HG03095 (cell line): ENCODE results near the gene RINL.

Experiments used
- ATAC-seq: cut with Tn5 transposase; IDR thresholded peaks from one replicate; pipeline ENCODE4 v1.9.1; 2021; ENCODE audit warnings: moderate library complexity; ENCODE audit not compliant: unreplicated experiment

The RINL gene

DNA sequence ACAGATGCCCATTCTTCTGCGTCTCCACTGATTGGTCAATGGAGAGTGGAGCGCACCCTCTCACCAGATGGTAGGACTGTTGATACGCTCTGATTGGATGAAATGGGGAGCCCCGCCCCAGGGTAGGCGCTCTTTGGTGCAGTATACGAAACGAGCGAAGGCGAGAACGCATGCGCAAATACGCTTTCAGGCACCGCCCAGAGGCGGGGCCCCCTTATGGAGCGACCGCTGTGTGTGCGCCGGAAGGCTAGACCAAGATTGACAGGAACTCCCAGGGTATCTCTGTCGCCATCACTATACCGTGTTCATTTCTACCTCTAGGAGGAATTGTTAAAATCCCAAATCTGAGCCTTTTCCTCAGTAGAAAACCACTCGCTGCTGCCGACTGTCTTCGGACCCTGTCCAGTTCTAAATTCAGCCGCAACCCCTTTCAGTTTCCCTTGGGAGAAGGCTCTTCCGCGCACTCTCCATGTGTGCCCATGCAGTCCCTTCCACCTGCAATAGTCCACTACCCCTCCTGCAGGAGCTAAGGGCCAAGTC is 27.6 kb downstream of the RINL start:
- peak; percentile 57 for ATAC-seq

GRCh38 chr19:38849860-38850435 is 28.1 kb downstream of the RINL start, which contains the start of gene HNRNPL:
Gene HNRNPL, minus strand, starts transcription at chr19:38849986. Its CDS starts 20 bp downstream, at chr19:38849966.
- ATAC-seq, result no peak

DNA sequence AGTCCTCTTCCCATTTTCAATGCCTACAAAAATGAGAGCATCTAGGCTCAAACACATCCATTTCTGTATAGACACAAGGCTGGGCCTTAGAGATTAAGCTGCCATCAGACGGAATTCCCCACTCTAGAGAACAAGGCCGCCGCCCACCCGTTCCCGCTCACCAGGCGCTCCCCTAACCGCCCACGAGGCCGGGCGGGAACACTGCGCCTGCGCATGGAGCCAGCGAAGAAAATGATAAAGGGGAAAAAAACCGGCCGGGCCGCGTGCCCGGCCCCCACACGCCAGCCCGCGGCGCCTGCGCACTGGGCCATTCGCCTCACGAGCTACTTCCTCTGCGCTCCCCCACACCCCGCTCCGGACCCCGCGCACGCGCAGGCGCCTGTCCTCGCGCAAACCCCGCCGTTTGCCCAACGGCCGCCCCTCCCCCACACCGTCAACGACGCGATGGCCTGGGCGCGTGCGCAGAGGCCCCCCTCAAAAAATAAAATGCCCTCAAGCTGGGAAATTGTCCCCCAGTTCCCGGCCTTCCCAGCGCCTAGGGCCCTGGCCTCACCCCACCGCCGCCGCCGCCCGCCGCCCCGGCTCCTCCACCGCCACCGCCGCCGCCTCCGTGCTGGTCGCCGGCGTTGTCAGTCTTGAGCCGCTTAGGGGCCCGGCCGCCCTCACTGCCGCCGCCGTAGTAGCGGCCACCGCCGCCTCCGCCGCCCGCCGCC is 28.8 kb downstream of the RINL start:
- ATAC-seq, result no peak

- ATAC-seq, result no peak
Measured at GRCh38 chr19:38848299-38849146, 29.6 kb downstream of the RINL start.

- no peak for ATAC-seq
Measured at GRCh38 chr19:38846097-38846496, 32.0 kb downstream of the RINL start.

DNA sequence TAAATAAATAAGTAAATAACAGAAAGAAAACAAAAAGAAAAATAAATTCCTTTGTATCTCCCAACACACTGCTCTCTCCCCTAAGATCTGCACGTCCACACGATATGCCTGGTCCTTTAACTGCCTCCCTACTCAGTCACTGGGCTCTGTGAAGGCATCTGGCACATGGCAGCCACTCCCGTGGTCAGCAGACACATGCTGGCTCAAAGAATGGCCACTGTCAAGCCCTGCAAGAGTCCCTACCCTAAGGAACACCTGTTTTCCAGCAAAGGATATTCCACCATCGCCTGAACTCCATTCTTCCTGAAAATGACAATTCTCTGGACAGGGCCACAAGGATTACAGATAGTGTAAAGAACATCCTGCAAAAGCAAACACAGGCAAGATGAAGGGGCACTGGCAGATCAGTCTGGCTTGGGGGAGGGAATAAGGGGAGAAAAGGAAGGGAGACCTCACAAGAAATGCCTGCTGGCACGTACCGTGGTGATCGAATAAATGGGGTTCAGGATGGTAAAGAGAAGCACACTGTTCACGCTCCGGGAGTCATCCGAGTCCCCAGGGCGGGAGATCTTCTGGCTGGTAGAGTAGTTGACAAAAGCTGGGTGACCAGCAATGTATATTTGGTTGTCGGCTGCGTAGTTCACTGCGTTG is 32.6 kb downstream of the RINL start:
- no peak for ATAC-seq

DNA sequence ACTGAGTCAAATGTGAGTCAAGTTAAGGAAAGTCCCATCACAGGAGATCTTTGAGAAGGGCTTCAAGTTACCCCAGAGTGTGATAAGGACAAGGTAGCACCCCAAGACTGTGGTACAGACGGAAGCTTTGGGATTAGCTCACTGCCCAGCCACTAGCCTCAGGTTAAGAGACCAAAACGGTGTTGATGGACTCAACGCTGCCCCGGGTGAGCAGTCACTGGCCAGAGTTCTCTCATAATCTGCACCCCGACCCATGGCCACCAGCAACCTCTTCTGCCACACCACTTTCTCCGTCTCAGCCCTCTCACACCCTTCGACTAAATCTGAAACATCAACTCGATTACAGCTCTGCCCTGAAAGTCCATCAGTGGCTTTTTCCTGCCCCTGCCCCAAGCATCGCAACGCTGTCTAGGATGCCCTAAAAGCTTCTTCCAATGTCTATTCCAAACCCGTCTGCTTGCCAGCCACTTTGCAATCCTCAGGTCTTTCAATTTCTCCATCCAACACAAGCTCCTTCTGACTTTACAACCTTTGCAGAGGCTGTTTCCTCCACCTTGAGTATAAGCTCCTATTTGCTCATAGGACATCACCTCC is 33.9 kb downstream of the RINL start:
- no peak for ATAC-seq

GRCh38 chr19:38843175-38843758 is 34.8 kb downstream of the RINL start:
- ATAC-seq, result no peak

GRCh38 chr19:38842439-38843174 is 35.5 kb downstream of the RINL start:
- ATAC-seq, result no peak

GRCh38 chr19:38841787-38842438 is 36.2 kb downstream of the RINL start:
- no peak for ATAC-seq

GRCh38 chr19:38841180-38841766 is 36.8 kb downstream of the RINL start:
- no peak for ATAC-seq

DNA sequence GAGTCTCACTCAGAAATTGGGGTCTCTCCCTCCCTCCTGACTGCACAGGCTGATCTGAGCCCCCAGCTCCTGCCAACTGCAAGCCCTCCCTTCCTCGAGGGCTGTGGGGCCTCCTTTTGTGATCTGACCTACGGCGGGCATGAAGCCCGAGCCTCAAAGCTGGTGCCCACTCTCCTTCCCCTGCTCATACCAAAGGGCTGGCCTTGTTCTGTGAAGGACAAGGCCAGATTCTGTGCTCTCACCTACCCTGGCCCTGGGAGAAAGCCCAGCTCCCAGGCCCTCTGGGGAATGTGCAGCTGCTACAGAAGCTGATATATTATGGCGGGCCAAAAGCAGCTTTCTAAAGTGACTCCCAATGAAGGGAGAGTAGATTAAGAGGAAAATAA is 37.5 kb downstream of the RINL start:
- ATAC-seq, result no peak

- ATAC-seq, result no peak
Measured at GRCh38 chr19:38839816-38840582, 38.1 kb downstream of the RINL start.

- no peak for ATAC-seq
Measured at GRCh38 chr19:38838986-38839761, 38.9 kb downstream of the RINL start.

DNA sequence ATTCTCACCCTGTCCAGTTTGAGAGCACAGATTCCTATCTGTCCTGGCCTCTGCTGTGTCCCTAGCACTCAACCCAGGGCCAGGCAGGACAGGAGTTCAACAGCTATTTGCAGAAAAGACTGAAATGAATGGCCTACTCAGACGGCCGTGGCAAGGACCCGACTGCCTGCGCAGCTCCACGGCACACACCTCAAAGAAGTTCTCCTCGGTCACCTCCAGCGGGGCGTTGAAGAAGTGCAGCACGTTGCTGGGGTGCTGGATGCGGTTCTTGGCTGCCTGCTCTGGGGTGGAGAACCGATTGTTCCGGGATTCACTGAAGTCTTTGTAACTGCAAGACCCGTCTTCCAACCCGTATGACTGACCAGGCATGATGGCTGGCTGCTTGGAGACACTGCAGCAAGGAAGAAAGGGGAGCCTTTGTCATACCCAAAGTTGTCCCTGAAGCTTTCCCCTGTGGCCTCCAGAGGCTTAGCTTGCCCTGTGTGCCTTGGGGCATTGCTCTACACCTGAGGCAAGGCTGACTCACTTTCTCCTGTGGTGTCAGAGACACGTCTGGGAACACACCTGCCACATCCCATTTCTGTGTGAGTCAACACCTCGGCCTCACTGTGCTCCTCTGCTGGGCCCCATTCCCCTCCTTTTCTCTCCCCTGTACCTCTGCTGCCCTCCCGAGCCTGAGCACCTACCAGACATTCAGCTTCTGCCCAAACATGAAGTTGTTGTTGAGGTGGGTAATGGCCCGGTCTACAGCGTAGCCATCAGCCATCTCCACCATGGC is 39.7 kb downstream of the RINL start:
- ATAC-seq, result no peak

DNA sequence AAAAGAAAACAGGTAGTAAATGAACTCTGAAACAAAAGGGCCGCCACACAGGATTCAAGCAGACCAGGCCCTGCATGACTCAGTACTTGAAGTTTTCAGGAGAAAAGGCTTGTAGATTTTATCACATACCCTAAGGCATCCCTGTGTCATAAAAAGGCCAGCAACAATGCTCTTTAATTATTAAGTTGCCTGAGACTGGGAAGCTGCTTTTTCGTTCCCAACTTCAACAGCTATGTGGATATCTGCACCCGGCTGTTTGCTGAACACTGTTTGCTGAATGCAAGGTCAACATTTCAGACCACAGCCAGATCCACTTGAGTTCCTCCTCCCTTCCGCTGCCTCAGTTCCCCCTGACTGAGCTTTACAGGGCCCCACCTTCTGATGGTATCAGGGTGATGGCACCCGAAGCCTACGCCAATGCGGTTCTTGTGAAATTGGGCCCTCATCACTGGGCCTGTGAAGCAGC is 40.4 kb downstream of the RINL start:
- no peak for ATAC-seq
